Tibial artery (tissue), 4 donors: ENCODE data around the gene CLDND1.

Experiments used
- DNase-seq, 2 donors: peaks; one replicate each; pipeline ENCODE4 v3.0.0-alpha.2; 2019
- H3K27ac ChIP-seq, 2 donors: fragments of 200-600 bp; sonication (generic) in 1 of 2; 1 replicate in 1 of 2; 2 replicates in 1 of 2; pipeline ENCODE4 v1.5.1; 2018 to 2019; ENCODE audit warnings: mild to moderate bottlenecking in 1 of 2
- H3K27me3 ChIP-seq, 2 donors: fragments of 200-600 bp; sonication (generic) in 1 of 2; one replicate each; pipeline versions ENCODE4 v1.5.1 to v1.6.0; 2016 to 2019
- H3K36me3 ChIP-seq, 3 donors: fragments of 200-600 bp; sonication (generic) in 2 of 3; one replicate each; pipeline ENCODE4 v1.5.1; 2016 to 2019; ENCODE audit warnings: mild to moderate bottlenecking in 2 of 3
- H3K4me1 ChIP-seq, 4 donors: fragments of 200-600 bp; sonication (generic) in 2 of 4; 1 replicate in 3 of 4; 2 replicates in 1 of 4; pipeline ENCODE4 v1.5.1; 2016 to 2019
- H3K4me3 ChIP-seq, 2 donors: fragments of 200-600 bp; sonication (generic) in 1 of 2; 1 replicate in 1 of 2; 2 replicates in 1 of 2; pipeline ENCODE4 v1.5.1; 2018 to 2019; ENCODE audit warnings: mild to moderate bottlenecking in 2 of 2
- H3K9me3 ChIP-seq, 3 donors: fragments of 200-600 bp; sonication (generic) in 1 of 3; one replicate each; pipeline ENCODE4 v1.5.1; 2016 to 2019
- CTCF ChIP-seq, 2 experiments: fragments of 200-600 bp in 1 of 2; fragments of 450-650 bp in 1 of 2; IDR thresholded peaks; one replicate each; pipeline ENCODE4 v1.5.1; 2017 to 2019; ENCODE audit warnings: antibody characterized with exemption in 2 of 2, mild to moderate bottlenecking in 1 of 2, moderate library complexity in 1 of 2
- intact Hi-C: fragments of 100-400 bp; cut with DNase I; formaldehyde crosslinking; loops from one replicate; pipeline ENCODE4 v1.15.0; 2023; ENCODE audit warnings: low total_unique reads

CLDND1 gene

GRCh38 chr3:98521897-98522543 lies 682 bp downstream of the CLDND1 start:
- Histone ChIP-seq H3K9me3 (no peaks in the 10 kb centered on the region), H3K36me3 (peaks cover 2 to 24% (median 17%) of the 10 kb centered on the region in 3 donors), H3K27ac (peak overlapping the region; percentile 90 to 98), H3K27me3 (no peaks in the 10 kb centered on the region), H3K4me3 (peak overlapping the region; percentile 76 to 95), H3K4me1 (peaks cover 0 to 35% (median 14%) of the 10 kb centered on the region in 4 donors)
- DNase-seq: peak; percentile 39 to 67
- intact Hi-C loops: loop anchor here (5.0 kb wide), 1 partner anchor 70 kb away; the partner anchor contains the start of gene CPOX
- no peak for TF ChIP-seq CTCF (IDR thresholded peaks at IDR 0.05)

GRCh38 chr3:98519351-98519750 lies 3.4 kb downstream of the CLDND1 start:
- H3K27ac ChIP-seq: no peak overlapping the region
- DNase-seq: no peak
- no peaks in the 10 kb centered on the region for H3K9me3 ChIP-seq
- no peak overlapping the region for H3K4me3 ChIP-seq
- peaks cover 17 to 43% (median 38%) of the 10 kb centered on the region in 3 donors for H3K36me3 ChIP-seq
- peaks cover 0 to 35% (median 14%) of the 10 kb centered on the region in 4 donors for H3K4me1 ChIP-seq
- H3K27me3 ChIP-seq: no peaks in the 10 kb centered on the region
- intact Hi-C loops: no loop called here
- no peak for TF ChIP-seq CTCF (IDR thresholded peaks at IDR 0.05)

- no peak for DNase-seq
- Histone ChIP-seq H3K4me1 (peaks cover 0 to 35% (median 14%) of the 10 kb centered on the region in 4 donors), H3K27ac (no peak overlapping the region), H3K36me3 (peaks cover 17 to 46% (median 38%) of the 10 kb centered on the region in 3 donors), H3K4me3 (no peak overlapping the region), H3K9me3 (no peaks in the 10 kb centered on the region), H3K27me3 (no peaks in the 10 kb centered on the region)
- intact Hi-C loops: no loop called here
- no peak for TF ChIP-seq CTCF (IDR thresholded peaks at IDR 0.05)
Observed at GRCh38 chr3:98518816-98519215, 3.9 kb downstream of the CLDND1 start.

GRCh38 chr3:98514948-98515347 lies 7.8 kb downstream of the CLDND1 start:
- Histone ChIP-seq H3K9me3 (no peaks in the 10 kb centered on the region), H3K4me3 (no peak overlapping the region), H3K36me3 (peaks cover 23 to 71% (median 64%) of the 10 kb centered on the region in 3 donors), H3K27ac (no peak overlapping the region), H3K27me3 (no peaks in the 10 kb centered on the region), H3K4me1 (peaks cover 0 to 18% (median 1%) of the 10 kb centered on the region in 4 donors)
- intact Hi-C loops: no loop called here
- no peak for DNase-seq
- no peak for TF ChIP-seq CTCF (IDR thresholded peaks at IDR 0.05)

- no peaks in the 10 kb centered on the region for H3K9me3 ChIP-seq
- peaks cover 23 to 69% (median 62%) of the 10 kb centered on the region in 3 donors for H3K36me3 ChIP-seq
- H3K27me3 ChIP-seq: no peaks in the 10 kb centered on the region
- H3K4me1 ChIP-seq: peaks cover 0 to 6% (median 0%) of the 10 kb centered on the region in 4 donors
- no peak overlapping the region for H3K27ac ChIP-seq
- intact Hi-C loops: no loop called here
- no peak overlapping the region for H3K4me3 ChIP-seq
- no peak for DNase-seq
- TF ChIP-seq CTCF (IDR thresholded peaks at IDR 0.05): no peak
Observed at GRCh38 chr3:98513736-98514135, 9.0 kb downstream of the CLDND1 start.
